ENCODE results near the gene AHNAK2.

AHNAK2 gene

DNA sequence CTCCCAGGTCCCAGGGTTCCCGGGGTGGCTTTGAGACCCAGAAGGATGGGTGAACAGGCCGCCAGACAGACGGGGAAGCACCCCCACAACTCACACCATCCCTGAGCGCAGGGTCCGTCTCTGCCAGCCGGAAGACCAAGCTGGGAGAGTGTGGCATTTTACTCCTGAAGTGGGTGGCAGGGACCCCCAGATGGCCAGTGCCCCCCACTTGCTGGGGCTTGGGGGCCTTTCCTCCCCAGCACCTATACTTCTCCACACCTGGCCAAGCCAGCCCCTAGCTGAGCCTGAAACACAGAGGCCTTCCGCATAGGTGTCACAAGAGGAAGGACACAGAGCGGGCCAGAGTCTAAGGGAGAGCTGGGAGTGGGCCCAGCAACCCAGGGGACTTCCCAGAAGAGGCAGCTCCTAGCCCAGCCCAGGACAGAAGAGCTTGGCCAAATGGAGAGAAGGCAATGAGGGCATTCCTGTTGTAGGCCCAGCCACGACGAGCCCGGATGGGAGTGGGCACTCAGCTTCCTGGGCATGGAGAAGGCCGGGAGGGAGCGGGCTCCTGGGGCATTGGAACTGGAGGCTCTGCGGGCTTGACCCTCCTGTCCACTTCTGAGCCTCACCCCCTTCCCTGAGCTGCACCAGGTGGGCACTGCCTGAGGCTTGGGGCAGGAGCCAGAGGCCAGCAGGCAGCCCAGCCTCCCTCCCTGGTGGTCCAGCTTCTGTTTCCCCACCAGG, 3.3 kb downstream of the AHNAK2 start:
- H3F3A ChIP-seq (ENCODE audit: control insufficient read depth, insufficient read depth) = no peaks in the 10 kb centered on the region
- TF ChIP-seq, protein P1, sequence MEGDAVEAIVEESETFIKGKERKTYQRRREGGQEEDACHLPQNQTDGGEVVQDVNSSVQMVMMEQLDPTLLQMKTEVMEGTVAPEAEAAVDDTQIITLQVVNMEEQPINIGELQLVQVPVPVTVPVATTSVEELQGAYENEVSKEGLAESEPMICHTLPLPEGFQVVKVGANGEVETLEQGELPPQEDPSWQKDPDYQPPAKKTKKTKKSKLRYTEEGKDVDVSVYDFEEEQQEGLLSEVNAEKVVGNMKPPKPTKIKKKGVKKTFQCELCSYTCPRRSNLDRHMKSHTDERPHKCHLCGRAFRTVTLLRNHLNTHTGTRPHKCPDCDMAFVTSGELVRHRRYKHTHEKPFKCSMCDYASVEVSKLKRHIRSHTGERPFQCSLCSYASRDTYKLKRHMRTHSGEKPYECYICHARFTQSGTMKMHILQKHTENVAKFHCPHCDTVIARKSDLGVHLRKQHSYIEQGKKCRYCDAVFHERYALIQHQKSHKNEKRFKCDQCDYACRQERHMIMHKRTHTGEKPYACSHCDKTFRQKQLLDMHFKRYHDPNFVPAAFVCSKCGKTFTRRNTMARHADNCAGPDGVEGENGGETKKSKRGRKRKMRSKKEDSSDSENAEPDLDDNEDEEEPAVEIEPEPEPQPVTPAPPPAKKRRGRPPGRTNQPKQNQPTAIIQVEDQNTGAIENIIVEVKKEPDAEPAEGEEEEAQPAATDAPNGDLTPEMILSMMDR (IDR thresholded peaks at IDR 0.05; ENCODE audit: low read depth, low read length, poor library complexity, severe bottlenecking) = no peak
- no peak for TF ChIP-seq EZH2phosphoT487 (IDR thresholded peaks at IDR 0.05; ENCODE audit: borderline replicate concordance, low read length)
- H3K27ac ChIP-seq (ENCODE audit: low read depth, low read length) = no peak overlapping the region
- peaks cover 36% of the 10 kb centered on the region for H3K27me3 ChIP-seq (ENCODE audit: control insufficient read depth, low read length)
- H4K20me1 ChIP-seq (ENCODE audit: control insufficient read depth, insufficient read depth, low read depth, low read length) = no peaks in the 10 kb centered on the region
- H3K79me2 ChIP-seq (ENCODE audit: control insufficient read depth, low read length) = no peaks in the 10 kb centered on the region
- H3K4me3 ChIP-seq (ENCODE audit: low read length) = no peak overlapping the region
- H3K4me1 ChIP-seq (ENCODE audit: control insufficient read depth, low read length) = peaks cover 9% of the 10 kb centered on the region
- no peaks in the 10 kb centered on the region for H3K9me2 ChIP-seq (replicated peaks; ENCODE audit: control insufficient read depth, low read length)
- H3K9me3 ChIP-seq (ENCODE audit: control insufficient read depth, insufficient read depth, low read length) = no peaks in the 10 kb centered on the region
- H3K36me3 ChIP-seq (ENCODE audit: control insufficient read depth, low read length) = no peaks in the 10 kb centered on the region
- H3K4me2 ChIP-seq (ENCODE audit: low read length) = no peak overlapping the region

DNA sequence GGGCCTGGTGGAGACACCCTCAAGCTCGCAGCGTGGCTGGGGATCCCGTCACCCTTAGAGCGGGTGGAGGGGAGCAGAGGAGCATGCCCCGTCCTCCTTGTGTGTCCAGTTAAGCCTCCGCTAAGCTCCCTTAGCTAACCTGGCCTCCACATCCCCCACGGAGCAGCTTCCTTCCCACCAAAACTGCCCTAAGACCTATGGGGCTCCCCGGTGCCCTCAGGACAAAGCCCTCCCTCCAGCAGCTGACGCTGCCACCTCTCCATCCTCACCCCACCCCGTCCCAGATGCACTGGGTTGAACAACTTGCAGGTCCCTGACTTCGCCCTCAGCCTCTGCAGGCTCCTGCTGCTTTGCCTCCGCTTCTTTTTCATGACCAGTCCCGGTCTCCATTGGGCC, 4.0 kb downstream of the AHNAK2 start:
- H3K79me2 ChIP-seq (ENCODE audit: control insufficient read depth, low read length) = no peaks in the 10 kb centered on the region
- H3K27me3 ChIP-seq (ENCODE audit: control insufficient read depth, low read length) = peaks cover 32% of the 10 kb centered on the region
- no peaks in the 10 kb centered on the region for H3K9me2 ChIP-seq (replicated peaks; ENCODE audit: control insufficient read depth, low read length)
- H3K9me3 ChIP-seq (ENCODE audit: control insufficient read depth, insufficient read depth, low read length) = no peaks in the 10 kb centered on the region
- H3K36me3 ChIP-seq (ENCODE audit: control insufficient read depth, low read length) = no peaks in the 10 kb centered on the region
- H4K20me1 ChIP-seq (ENCODE audit: control insufficient read depth, insufficient read depth, low read depth, low read length) = no peaks in the 10 kb centered on the region
- TF ChIP-seq, protein P1 (IDR thresholded peaks at IDR 0.05; ENCODE audit: low read depth, low read length, poor library complexity, severe bottlenecking) = no peak
- TF ChIP-seq EZH2phosphoT487 (IDR thresholded peaks at IDR 0.05; ENCODE audit: borderline replicate concordance, low read length) = no peak
- peaks cover 12% of the 10 kb centered on the region for H3K4me1 ChIP-seq (ENCODE audit: control insufficient read depth, low read length)
- H3K4me3 ChIP-seq (ENCODE audit: low read length) = no peak overlapping the region
- H3F3A ChIP-seq (ENCODE audit: control insufficient read depth, insufficient read depth) = no peaks in the 10 kb centered on the region
- no peak overlapping the region for H3K27ac ChIP-seq (ENCODE audit: low read depth, low read length)
- no peak overlapping the region for H3K4me2 ChIP-seq (ENCODE audit: low read length)

DNA sequence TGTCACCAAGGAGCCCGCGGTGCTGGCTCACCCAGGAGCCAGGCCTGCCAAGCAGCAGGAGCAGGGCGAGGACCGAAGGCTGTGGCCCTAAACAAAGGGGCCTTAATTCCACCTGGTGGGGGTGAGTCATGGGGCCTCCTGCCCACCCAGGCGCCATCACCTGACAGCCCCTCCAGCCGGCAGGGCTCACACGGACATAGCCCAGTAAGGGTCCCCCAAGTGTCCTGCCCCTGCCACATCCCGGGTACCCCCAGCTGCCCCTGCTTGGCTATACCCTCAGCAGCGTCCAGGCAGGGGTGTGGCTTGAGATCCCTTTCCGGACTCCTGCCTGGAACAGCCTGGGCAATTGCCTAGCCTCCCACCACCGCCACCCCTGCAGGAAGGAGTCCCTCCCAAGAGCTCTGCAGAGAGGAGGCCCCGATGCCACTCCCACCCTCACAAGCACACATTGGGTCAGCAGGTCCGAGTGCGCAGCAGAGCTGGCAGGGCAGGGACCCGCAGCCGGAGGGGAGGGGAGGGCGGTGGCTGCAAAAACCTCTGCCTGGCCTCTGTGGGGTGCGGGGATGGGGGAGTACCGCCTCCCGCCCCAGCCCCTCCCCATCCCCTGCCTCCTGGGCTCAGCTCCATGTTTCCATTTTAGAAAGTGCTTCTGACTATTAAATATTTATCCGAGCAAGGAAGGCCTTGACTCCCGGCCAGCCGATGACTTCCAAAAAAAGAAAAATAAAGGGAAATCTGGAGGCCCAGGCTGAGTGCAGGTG, 4.6 kb downstream of the AHNAK2 start:
- Histone ChIP-seq H4K20me1 (ENCODE audit: control insufficient read depth, insufficient read depth, low read depth, low read length) (no peaks in the 10 kb centered on the region), H3K27ac (ENCODE audit: low read depth, low read length) (no peak overlapping the region), H3K27me3 (ENCODE audit: control insufficient read depth, low read length) (peaks cover 27% of the 10 kb centered on the region), H3K9me3 (ENCODE audit: control insufficient read depth, insufficient read depth, low read length) (no peaks in the 10 kb centered on the region), H3K9me2 (replicated peaks; ENCODE audit: control insufficient read depth, low read length) (no peaks in the 10 kb centered on the region), H3K79me2 (ENCODE audit: control insufficient read depth, low read length) (no peaks in the 10 kb centered on the region), H3K36me3 (ENCODE audit: control insufficient read depth, low read length) (no peaks in the 10 kb centered on the region), H3K4me2 (ENCODE audit: low read length) (no peak overlapping the region), H3K4me1 (ENCODE audit: control insufficient read depth, low read length) (peaks cover 18% of the 10 kb centered on the region), H3F3A (ENCODE audit: control insufficient read depth, insufficient read depth) (no peaks in the 10 kb centered on the region), H3K4me3 (ENCODE audit: low read length) (no peak overlapping the region)
- no peak for TF ChIP-seq EZH2phosphoT487 (IDR thresholded peaks at IDR 0.05; ENCODE audit: borderline replicate concordance, low read length)
- TF ChIP-seq, protein P1 (IDR thresholded peaks at IDR 0.05; ENCODE audit: low read depth, low read length, poor library complexity, severe bottlenecking) = no peak

Data from DOHH2 (cell line).